Osteoblast (primary cell): ENCODE measurements around the gene SLC39A12. TPM values are rescaled to one million over a fixed set of nuclear protein-coding genes. Genes with fewer than 3 reads are reported as not detected.

Source experiments
- DNase-seq: peaks from one replicate; pipeline ENCODE4 v3.0.0; 2011; ENCODE audit warnings: low spot score, mixed read lengths; ENCODE audit not compliant: insufficient read length; ENCODE audit errors: missing footprints
- H2AFZ ChIP-seq: 2 replicates; pipeline ENCODE4 v1.6.0; 2011; ENCODE audit warnings: mild to moderate bottlenecking, low read length
- H3K27ac ChIP-seq: 2 replicates; pipeline ENCODE4 v1.5.1; 2011; ENCODE audit warnings: mild to moderate bottlenecking, low read depth, low read length, moderate library complexity
- H3K27me3 ChIP-seq: 2 replicates; pipeline ENCODE4 v1.6.0; 2012; ENCODE audit warnings: mild to moderate bottlenecking, control low read depth, inconsistent platforms, low read length, moderate library complexity; ENCODE audit not compliant: insufficient read depth
- H3K36me3 ChIP-seq: 2 replicates; pipeline ENCODE4 v1.5.1; 2011; ENCODE audit warnings: mild to moderate bottlenecking, low read length, control low read depth, moderate library complexity; ENCODE audit not compliant: insufficient read depth
- H3K4me1 ChIP-seq: 2 replicates; pipeline ENCODE4 v1.5.1; 2011; ENCODE audit warnings: mild to moderate bottlenecking, low read length, control low read depth, moderate library complexity; ENCODE audit not compliant: insufficient read depth
- H3K4me2 ChIP-seq: 2 replicates; pipeline ENCODE4 v1.6.0; 2011; ENCODE audit warnings: mild to moderate bottlenecking, low read length; ENCODE audit not compliant: insufficient read depth
- H3K4me3 ChIP-seq: fragments of 200-600 bp; sonication (generic); 3 replicates; pipeline ENCODE4 v1.5.1; 2012; ENCODE audit warnings: mild to moderate bottlenecking, low read length, inconsistent platforms; ENCODE audit not compliant: insufficient read depth
- H3K79me2 ChIP-seq: 2 replicates; pipeline ENCODE4 v1.6.0; 2012; ENCODE audit warnings: mild to moderate bottlenecking, low read length, control low read depth, inconsistent platforms; ENCODE audit not compliant: insufficient read depth
- H3K9me3 ChIP-seq: 2 replicates; pipeline ENCODE4 v1.5.1; 2011; ENCODE audit warnings: low read depth, low read length, control low read depth
- H4K20me1 ChIP-seq: 2 replicates; pipeline ENCODE4 v1.6.0; 2012; ENCODE audit warnings: mild to moderate bottlenecking, low read length, control low read depth; ENCODE audit not compliant: insufficient read depth
- total RNA-seq: library from RNA; depleted of rRNA; stranded (reverse); fragments of >200 nt; gene quantifications from 2 replicates; pipeline ENCODE4 v1.2.3, GENCODE V29; 2012
- TF ChIP-seq, protein P1 (sequence below): IDR thresholded peaks from 2 replicates; pipeline ENCODE4 v1.5.1; 2011; ENCODE audit warnings: mild to moderate bottlenecking, low read depth, low read length, moderate library complexity; ENCODE audit errors: extremely low read depth

Gene SLC39A12
- total RNA-seq, 1 donor = not detected

DNA sequence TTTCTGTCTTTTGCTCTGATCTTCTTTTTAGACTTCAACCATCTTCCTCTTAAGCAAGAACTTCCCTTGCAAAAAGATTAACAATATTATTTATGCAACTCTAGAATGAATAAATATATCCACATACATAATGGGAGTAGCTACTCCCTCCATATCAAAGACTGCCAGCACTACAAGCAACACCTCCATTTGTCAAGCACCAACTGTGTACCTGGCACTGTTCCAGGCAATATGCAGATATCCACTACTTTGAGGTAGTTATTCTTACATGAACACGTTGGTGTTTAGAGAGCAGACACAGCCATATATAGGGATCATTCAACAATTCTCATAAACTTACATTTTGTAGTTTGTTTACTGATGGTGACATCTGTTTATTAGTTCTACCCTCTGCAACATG, 104.9 kb downstream of the SLC39A12 start:
- Histone ChIP-seq H3K27ac (no peak overlapping the region), H3K4me2 (no peak overlapping the region), H3K27me3 (no peaks in the 10 kb centered on the region), H4K20me1 (no peaks in the 10 kb centered on the region), H3K4me1 (no peaks in the 10 kb centered on the region), H3K79me2 (no peaks in the 10 kb centered on the region), H3K36me3 (no peaks in the 10 kb centered on the region), H3K9me3 (no peaks in the 10 kb centered on the region), H2AFZ (no peak overlapping the region), H3K4me3 (no peak overlapping the region)
- TF ChIP-seq, protein P1, sequence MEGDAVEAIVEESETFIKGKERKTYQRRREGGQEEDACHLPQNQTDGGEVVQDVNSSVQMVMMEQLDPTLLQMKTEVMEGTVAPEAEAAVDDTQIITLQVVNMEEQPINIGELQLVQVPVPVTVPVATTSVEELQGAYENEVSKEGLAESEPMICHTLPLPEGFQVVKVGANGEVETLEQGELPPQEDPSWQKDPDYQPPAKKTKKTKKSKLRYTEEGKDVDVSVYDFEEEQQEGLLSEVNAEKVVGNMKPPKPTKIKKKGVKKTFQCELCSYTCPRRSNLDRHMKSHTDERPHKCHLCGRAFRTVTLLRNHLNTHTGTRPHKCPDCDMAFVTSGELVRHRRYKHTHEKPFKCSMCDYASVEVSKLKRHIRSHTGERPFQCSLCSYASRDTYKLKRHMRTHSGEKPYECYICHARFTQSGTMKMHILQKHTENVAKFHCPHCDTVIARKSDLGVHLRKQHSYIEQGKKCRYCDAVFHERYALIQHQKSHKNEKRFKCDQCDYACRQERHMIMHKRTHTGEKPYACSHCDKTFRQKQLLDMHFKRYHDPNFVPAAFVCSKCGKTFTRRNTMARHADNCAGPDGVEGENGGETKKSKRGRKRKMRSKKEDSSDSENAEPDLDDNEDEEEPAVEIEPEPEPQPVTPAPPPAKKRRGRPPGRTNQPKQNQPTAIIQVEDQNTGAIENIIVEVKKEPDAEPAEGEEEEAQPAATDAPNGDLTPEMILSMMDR = no peak
- no peak for DNase-seq

DNA sequence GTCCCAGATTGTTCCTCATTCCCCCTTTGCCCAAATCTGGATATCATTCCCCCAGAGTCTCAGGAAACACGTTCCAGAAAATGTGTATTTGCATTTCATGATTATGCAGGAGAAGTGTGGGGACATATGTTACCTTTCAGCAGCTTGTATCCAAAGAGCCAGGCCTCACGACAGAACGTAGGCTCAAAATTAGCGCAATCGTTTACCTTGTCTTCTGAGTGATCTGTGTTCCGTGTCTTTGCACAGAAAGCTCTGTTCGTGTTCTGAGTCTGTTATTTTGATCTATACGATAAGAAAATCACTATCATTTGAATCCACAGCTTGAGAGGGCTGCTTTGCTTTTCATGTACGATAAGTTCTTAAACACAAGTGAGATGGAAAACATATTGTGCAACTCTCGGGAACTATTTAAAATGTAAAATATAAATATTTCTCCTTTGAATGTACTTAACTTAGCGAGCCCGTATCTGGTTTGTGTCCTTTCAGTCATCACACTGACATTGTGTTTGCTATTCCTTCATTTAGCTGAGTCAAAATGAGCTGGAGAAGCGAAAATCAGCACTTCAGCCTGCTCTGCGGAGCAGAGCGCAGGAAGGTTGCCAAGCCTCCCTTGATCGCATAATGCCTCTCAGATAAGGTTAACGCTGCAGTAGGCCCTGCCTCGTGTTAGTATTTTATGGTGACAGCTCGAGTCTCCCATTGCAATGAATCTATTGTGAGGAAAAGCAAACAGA, 108.3 kb downstream of the SLC39A12 start:
- Histone ChIP-seq H3K4me3 (no peak overlapping the region), H3K4me2 (no peak overlapping the region), H3K36me3 (no peaks in the 10 kb centered on the region), H2AFZ (no peak overlapping the region), H3K9me3 (no peaks in the 10 kb centered on the region), H4K20me1 (no peaks in the 10 kb centered on the region), H3K4me1 (no peaks in the 10 kb centered on the region), H3K27ac (no peak overlapping the region), H3K79me2 (no peaks in the 10 kb centered on the region), H3K27me3 (no peaks in the 10 kb centered on the region)
- no peak for DNase-seq
- TF ChIP-seq, protein P1 = no peak

GRCh38 chr10:18066947-18067346, 115.2 kb downstream of the SLC39A12 start:
- Histone ChIP-seq H3K4me3 (no peak overlapping the region), H3K4me1 (no peaks in the 10 kb centered on the region), H3K27ac (no peak overlapping the region), H3K27me3 (no peaks in the 10 kb centered on the region), H4K20me1 (no peaks in the 10 kb centered on the region), H3K36me3 (no peaks in the 10 kb centered on the region), H2AFZ (no peak overlapping the region), H3K79me2 (no peaks in the 10 kb centered on the region), H3K4me2 (no peak overlapping the region), H3K9me3 (no peaks in the 10 kb centered on the region)
- DNase-seq = no peak
- TF ChIP-seq, protein P1 = no peak

- no peaks in the 10 kb centered on the region for H3K4me1 ChIP-seq
- no peak overlapping the region for H3K4me3 ChIP-seq
- no peaks in the 10 kb centered on the region for H4K20me1 ChIP-seq
- no peak for DNase-seq
- no peaks in the 10 kb centered on the region for H3K9me3 ChIP-seq
- H3K27me3 ChIP-seq = no peaks in the 10 kb centered on the region
- TF ChIP-seq, protein P1 = no peak
- no peak overlapping the region for H2AFZ ChIP-seq
- H3K27ac ChIP-seq = no peak overlapping the region
- H3K79me2 ChIP-seq = no peaks in the 10 kb centered on the region
- no peaks in the 10 kb centered on the region for H3K36me3 ChIP-seq
- H3K4me2 ChIP-seq = no peak overlapping the region
These were observed 116.7 kb downstream of the SLC39A12 start for GRCh38 chr10:18068401-18068800.
